GM12874 (cell line): ENCODE measurements around the gene NPR1.

Experiments
- TF ChIP-seq, protein P1 (sequence below): IDR thresholded peaks from 2 replicates; pipeline ENCODE4 v1.5.1; 2011; ENCODE audit warnings: low read depth, mild to moderate bottlenecking, control low read depth, low read length, moderate library complexity; ENCODE audit not compliant: insufficient read depth

Gene NPR1

DNA sequence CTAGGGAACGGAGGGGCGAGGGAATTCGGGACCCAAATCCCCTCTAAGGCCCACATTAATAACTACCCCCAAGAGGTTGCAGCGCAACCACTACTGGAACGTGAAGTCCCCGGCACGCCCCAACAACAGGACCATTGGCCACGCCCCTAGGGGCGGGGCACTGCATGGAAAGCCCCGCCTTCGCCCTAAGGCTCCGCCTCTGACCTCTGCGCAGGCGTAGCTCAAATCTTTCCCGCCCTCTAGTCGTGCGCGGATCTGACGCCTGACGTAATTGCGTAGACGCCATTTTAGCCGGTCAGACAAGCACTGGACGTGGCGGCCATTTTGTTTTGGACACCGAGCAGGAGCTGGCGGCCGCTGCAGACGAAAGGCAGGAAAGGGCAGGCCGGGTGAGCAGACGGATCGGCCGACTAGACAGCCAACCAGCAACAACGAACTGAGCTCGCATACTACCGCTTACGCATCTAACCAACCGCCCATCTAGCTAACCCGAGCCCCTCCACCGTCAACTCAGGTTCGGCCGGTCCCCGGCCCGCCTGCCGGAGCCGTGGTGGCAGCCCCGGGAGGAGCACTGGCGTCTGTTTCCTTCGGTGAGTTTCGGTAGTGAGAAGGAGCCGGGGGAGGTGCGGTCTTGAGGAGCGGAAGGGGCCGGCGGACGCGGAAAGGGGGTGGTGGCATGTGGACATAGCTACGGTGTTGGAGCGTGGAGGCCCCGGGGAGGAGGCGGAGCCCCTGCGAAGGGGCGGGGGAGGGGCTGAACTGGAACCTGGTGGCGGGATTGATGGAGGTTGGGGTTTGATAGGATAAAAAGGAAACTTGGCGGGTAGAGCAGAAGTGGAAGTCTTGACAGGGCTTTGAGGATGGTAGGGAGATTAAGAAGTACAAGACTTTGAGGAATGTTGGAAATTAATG, 44.5 kb upstream of the NPR1 start, which contains the start of gene CHTOP:
Gene CHTOP, plus strand, starts transcription at position 313 of the 912 bp plus-strand sequence. CDS start 2,523 bp downstream, outside the sequence.
- TF ChIP-seq, protein P1, sequence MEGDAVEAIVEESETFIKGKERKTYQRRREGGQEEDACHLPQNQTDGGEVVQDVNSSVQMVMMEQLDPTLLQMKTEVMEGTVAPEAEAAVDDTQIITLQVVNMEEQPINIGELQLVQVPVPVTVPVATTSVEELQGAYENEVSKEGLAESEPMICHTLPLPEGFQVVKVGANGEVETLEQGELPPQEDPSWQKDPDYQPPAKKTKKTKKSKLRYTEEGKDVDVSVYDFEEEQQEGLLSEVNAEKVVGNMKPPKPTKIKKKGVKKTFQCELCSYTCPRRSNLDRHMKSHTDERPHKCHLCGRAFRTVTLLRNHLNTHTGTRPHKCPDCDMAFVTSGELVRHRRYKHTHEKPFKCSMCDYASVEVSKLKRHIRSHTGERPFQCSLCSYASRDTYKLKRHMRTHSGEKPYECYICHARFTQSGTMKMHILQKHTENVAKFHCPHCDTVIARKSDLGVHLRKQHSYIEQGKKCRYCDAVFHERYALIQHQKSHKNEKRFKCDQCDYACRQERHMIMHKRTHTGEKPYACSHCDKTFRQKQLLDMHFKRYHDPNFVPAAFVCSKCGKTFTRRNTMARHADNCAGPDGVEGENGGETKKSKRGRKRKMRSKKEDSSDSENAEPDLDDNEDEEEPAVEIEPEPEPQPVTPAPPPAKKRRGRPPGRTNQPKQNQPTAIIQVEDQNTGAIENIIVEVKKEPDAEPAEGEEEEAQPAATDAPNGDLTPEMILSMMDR = no peak

- TF ChIP-seq, protein P1 = no peak
Measured at GRCh38 chr1:153635872-153636271, 42.6 kb upstream of the NPR1 start.

- TF ChIP-seq, protein P1 = no peak
Measured at GRCh38 chr1:153636312-153636711, 42.2 kb upstream of the NPR1 start.

DNA sequence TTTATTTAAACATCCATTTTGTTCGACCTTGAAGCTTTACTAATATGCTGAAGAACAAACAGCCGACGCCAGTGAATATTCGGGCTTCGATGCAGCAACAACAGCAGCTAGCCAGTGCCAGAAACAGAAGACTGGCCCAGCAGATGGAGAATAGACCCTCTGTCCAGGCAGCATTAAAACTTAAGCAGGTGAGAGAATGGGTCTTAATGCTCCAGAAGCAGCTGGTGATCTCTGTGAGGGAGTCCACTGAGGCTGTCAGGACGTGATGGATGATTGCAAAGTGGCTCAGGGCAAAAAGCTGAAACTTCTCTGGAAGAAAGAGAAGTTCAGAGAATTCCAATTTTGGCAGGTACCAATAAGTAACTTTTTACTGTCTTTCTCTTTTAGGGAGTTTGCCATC, 40.2 kb upstream of the NPR1 start:
- TF ChIP-seq, protein P1 = no peak

DNA sequence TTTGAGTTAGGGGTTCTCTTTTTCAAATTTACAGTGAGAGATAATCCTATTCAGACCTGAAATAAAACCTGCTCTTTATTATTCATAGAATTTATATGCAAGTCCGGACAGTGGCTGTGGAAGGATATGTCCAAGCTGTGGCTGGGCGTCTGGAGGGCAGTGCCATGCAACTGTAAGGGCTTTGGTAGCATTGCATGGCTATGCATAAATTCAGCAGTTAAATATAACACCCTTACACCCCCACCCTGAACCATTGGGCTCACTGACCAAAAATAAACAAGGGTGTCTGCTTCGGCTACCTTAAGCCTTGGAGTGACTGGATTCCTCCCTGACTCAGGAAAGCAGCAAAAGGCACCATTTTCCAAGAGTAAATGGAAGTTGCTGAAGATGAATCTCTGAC, 39.2 kb upstream of the NPR1 start:
- TF ChIP-seq, protein P1 = no peak

DNA sequence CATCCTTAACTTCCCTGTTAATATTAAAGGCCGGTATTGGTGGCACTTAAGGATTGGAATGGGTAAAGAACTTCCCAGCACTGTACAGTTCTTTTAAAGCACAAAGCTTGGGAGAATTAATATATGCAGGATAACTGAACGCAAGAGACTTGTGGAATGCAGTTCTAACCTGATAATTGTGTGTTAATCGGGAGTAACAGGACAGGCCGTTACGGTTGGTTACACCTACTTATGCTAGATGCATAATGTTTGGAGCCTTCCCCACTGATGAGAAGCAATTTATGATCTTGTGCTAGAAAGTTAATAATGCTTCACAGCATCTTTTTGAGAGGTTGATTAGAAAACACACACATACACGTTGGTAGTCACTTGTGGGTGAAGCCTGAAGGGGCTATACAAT, 37.6 kb upstream of the NPR1 start:
- TF ChIP-seq, protein P1 = no peak

DNA sequence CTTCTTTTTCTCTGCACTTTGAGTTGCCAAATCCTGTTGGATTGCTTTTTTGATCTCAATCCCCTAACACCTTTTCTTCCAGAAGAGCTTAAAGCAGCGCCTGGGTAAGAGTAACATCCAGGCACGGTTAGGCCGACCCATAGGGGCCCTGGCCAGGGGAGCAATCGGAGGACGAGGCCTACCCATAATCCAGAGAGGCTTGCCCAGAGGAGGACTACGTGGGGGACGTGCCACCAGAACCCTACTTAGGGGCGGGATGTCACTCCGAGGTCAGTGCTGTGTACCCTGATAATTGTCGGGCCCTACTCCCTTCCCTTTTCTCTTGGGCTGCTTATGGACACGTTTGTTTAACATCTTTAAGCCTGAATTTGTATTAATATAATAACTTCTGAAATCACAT, 36.3 kb upstream of the NPR1 start:
- TF ChIP-seq, protein P1 = no peak
